Stimulated activated CD4-positive, alpha-beta T cell treated with anti-CD3 and anti-CD28 coated beads, Interleukin-2, amount 100 ng/mL, for 48 hours (primary cell): ENCODE data around the gene VAT1L.

Source experiments
- DNase-seq, 2 donors: peaks; one replicate each; pipeline ENCODE4 v3.0.0-alpha.2; 2020

VAT1L gene

GRCh38 chr16:77788181-77789084, at the start of gene VAT1L:
Gene VAT1L, plus strand, starts transcription at chr16:77788564. Its CDS starts 119 bp downstream, at chr16:77788683.
- peak; percentile 3 to 16 for DNase-seq

GRCh38 chr16:77738706-77739558, 49.4 kb upstream of the VAT1L start:
- no peak for DNase-seq

- no peak for DNase-seq
These were observed 48.8 kb upstream of the VAT1L start for GRCh38 chr16:77739559-77739892.

- no peak for DNase-seq
These were observed 44.2 kb upstream of the VAT1L start for GRCh38 chr16:77744141-77744540.

- DNase-seq, result no peak
These were observed 42.4 kb upstream of the VAT1L start for GRCh38 chr16:77745972-77746371.

GRCh38 chr16:77748421-77749005, 39.9 kb upstream of the VAT1L start:
- DNase-seq, result no peak

- no peak for DNase-seq
These were observed 38.9 kb upstream of the VAT1L start for GRCh38 chr16:77749415-77749814.

- no peak for DNase-seq
These were observed 30.3 kb upstream of the VAT1L start for GRCh38 chr16:77758046-77758445.

GRCh38 chr16:77758508-77758907, 29.9 kb upstream of the VAT1L start:
- no peak for DNase-seq

- DNase-seq, result no peak
These were observed 29.2 kb upstream of the VAT1L start for GRCh38 chr16:77759201-77759600.

- DNase-seq, result no peak
These were observed 28.5 kb upstream of the VAT1L start for GRCh38 chr16:77759821-77760220.

GRCh38 chr16:77760800-77761199, 27.6 kb upstream of the VAT1L start:
- DNase-seq, result no peak

- DNase-seq, result no peak
These were observed 27.2 kb upstream of the VAT1L start for GRCh38 chr16:77761204-77761603.

GRCh38 chr16:77762262-77762661, 26.1 kb upstream of the VAT1L start:
- DNase-seq, result no peak

GRCh38 chr16:77763994-77764393, 24.4 kb upstream of the VAT1L start:
- no peak for DNase-seq

GRCh38 chr16:77767211-77767610, 21.2 kb upstream of the VAT1L start:
- no peak for DNase-seq

GRCh38 chr16:77767826-77768225, 20.5 kb upstream of the VAT1L start:
- DNase-seq, result no peak

- DNase-seq, result no peak
These were observed 12.2 kb upstream of the VAT1L start for GRCh38 chr16:77775911-77776909.

- no peak for DNase-seq
These were observed 10.6 kb upstream of the VAT1L start for GRCh38 chr16:77777745-77778144.

GRCh38 chr16:77780378-77780837, 8.0 kb upstream of the VAT1L start:
- DNase-seq, result no peak

- DNase-seq, result no peak
These were observed 7.3 kb upstream of the VAT1L start for GRCh38 chr16:77781091-77781490.

GRCh38 chr16:77782694-77783093, 5.7 kb upstream of the VAT1L start:
- DNase-seq, result no peak
